ENCODE data around the gene RPL38.
"Not testable (repeated sequence)": the region's sequence is repeated elsewhere in the genome, so short reads cannot be mapped to it uniquely, and the experiment has no call there.

The RPL38 gene

GRCh38 chr17:74185571-74186185 is 17.8 kb upstream of the RPL38 start:
- no peak for DNase-seq

GRCh38 chr17:74186498-74186897 is 17.0 kb upstream of the RPL38 start:
- no peak for DNase-seq

GRCh38 chr17:74187761-74188160 is 15.7 kb upstream of the RPL38 start:
- DNase-seq = no peak

- not testable (repeated sequence) for DNase-seq
These were observed 14.8 kb upstream of the RPL38 start for GRCh38 chr17:74188687-74189086.

GRCh38 chr17:74190154-74190553 is 13.3 kb upstream of the RPL38 start:
- no peak for DNase-seq

GRCh38 chr17:74190807-74191406 is 12.6 kb upstream of the RPL38 start:
- no peak for DNase-seq

- DNase-seq = no peak
These were observed 10.3 kb upstream of the RPL38 start for GRCh38 chr17:74192950-74193781.

- DNase-seq = no peak
These were observed 8.8 kb upstream of the RPL38 start for GRCh38 chr17:74194682-74195081.

- DNase-seq = no peak
These were observed 6.7 kb upstream of the RPL38 start for GRCh38 chr17:74196541-74197317.

- DNase-seq = no peak
These were observed 5.7 kb upstream of the RPL38 start for GRCh38 chr17:74197801-74198200.

- no peak for DNase-seq
These were observed 4.8 kb upstream of the RPL38 start for GRCh38 chr17:74198694-74199093.

- peak; percentile 36 to 52 for DNase-seq
These were observed 4.0 kb upstream of the RPL38 start for GRCh38 chr17:74199306-74200092.

- DNase-seq = no peak
These were observed 3.4 kb upstream of the RPL38 start for GRCh38 chr17:74200112-74200511.

- DNase-seq = peak; percentile 62 to 72
These were observed 2.2 kb upstream of the RPL38 start for GRCh38 chr17:74201250-74201649.

- DNase-seq = no peak
These were observed 1.5 kb upstream of the RPL38 start for GRCh38 chr17:74201948-74202347.

GRCh38 chr17:74202938-74203337 is 540 bp upstream of the RPL38 start:
- peak in 1 of 2 experiments; percentile 48 for DNase-seq

GRCh38 chr17:74204474-74204873 is 996 bp downstream of the RPL38 start:
- no peak for DNase-seq

GRCh38 chr17:74205274-74205673 is 1.8 kb downstream of the RPL38 start:
- no peak for DNase-seq

GRCh38 chr17:74206332-74206818 is 2.9 kb downstream of the RPL38 start:
- DNase-seq = no peak

GRCh38 chr17:74210191-74211140 is 7.0 kb downstream of the RPL38 start:
- DNase-seq = peak; percentile 23 to 29

Data from NCI-H187 (cell line).